Esophagus squamous epithelium (tissue), 5 donors: ENCODE data around the gene PPM1M. TPM values are rescaled to one million over a fixed set of nuclear protein-coding genes. Genes with fewer than 3 reads are reported as not detected.

Experiments used
- DNase-seq: peaks from one replicate; lab custom pipeline; 2025; lab: John Stamatoyannopoulos, UW
- H3K27ac ChIP-seq, 4 donors: fragments of 200-600 bp; sonication (generic); one replicate each; pipeline ENCODE4 v1.5.1; 2016 to 2019; ENCODE audit warnings: mild to moderate bottlenecking in 1 of 4
- H3K27me3 ChIP-seq, 4 donors: fragments of 200-600 bp; sonication (generic); 1 replicate in 3 of 4; 2 replicates in 1 of 4; pipeline versions ENCODE4 v1.5.1 to v1.6.0; 2017 to 2021; ENCODE audit warnings: antibody characterized with exemption in 1 of 4
- H3K36me3 ChIP-seq, 3 donors: fragments of 200-600 bp; sonication (generic); one replicate each; pipeline ENCODE4 v1.5.1; 2016 to 2019
- H3K4me1 ChIP-seq, 3 donors: fragments of 200-600 bp; sonication (generic); one replicate each; pipeline ENCODE4 v1.5.1; 2017 to 2019
- H3K4me3 ChIP-seq, 4 donors: fragments of 200-600 bp; sonication (generic); 1 replicate in 3 of 4; 2 replicates in 1 of 4; pipeline ENCODE4 v1.5.1; 2016 to 2019; ENCODE audit warnings: mild to moderate bottlenecking in 2 of 4, moderate library complexity in 1 of 4
- H3K9me3 ChIP-seq, 3 donors: fragments of 200-600 bp; sonication (generic); one replicate each; pipeline ENCODE4 v1.5.1; 2016 to 2019
- CTCF ChIP-seq, 6 experiments: fragments of 450-650 bp in 4 of 6; fragments of 200-600 bp in 2 of 6; sonication (generic) in 2 of 6; IDR thresholded peaks; one replicate each; pipeline ENCODE4 v1.5.1; 2016 to 2019; ENCODE audit warnings: antibody characterized with exemption in 6 of 6, mild to moderate bottlenecking in 4 of 6, moderate library complexity in 4 of 6
- POLR2A ChIP-seq, 4 donors: fragments of 450-650 bp; IDR thresholded peaks; one replicate each; pipeline ENCODE4 v1.6.1; 2017; ENCODE audit warnings: antibody characterized with exemption in 4 of 4, mild to moderate bottlenecking in 4 of 4, moderate library complexity in 3 of 4
- WGBS, 2 donors: methylation state at CpG; one replicate each; pipeline ENCODE4 v1.1.5; 2018; 5-methylcytosine and 5-hydroxymethylcytosine counted together
- intact Hi-C: fragments of 100-400 bp; cut with DNase I; formaldehyde crosslinking; loops from one replicate; pipeline ENCODE4 v1.15.0; 2022
- total RNA-seq, 4 donors: library from RNA; depleted of rRNA; stranded (reverse); fragments of >200 nt; gene quantifications; one replicate each; pipeline ENCODE4 v1.1.0, GENCODE V29; 2016
- donor health status: DM: yes; HTN: yes; CAD: no.

Gene PPM1M
- total RNA-seq, 4 donors from 2014 or later, result 3.2 to 25.6 (median 12.3) TPM

- peaks cover 9 to 91% (median 35%) of the 10 kb centered on the region in 3 donors for H3K4me1 ChIP-seq
- H3K9me3 ChIP-seq, result no peaks in the 10 kb centered on the region
- intact Hi-C loops, result no loop called here
- 0% methylated on average over 30 to 39 of the region's 71 CpGs for WGBS, 2 donors
- DNase-seq, result peak; percentile 52
- H3K27ac ChIP-seq, result peak within 1 kb of the TSS; percentile 84 to 95 (median 92)
- TF ChIP-seq POLR2A (IDR thresholded peaks at IDR 0.05), result peak in 3 of 4 donors; percentile 63 to 88 (median 83)
- TF ChIP-seq CTCF (IDR thresholded peaks at IDR 0.05), result peak in 4 of 6 experiments; percentile 18 to 30 (median 24)
- peaks cover 2 to 35% (median 7%) of the 10 kb centered on the region in 3 donors for H3K36me3 ChIP-seq
- H3K27me3 ChIP-seq, result no peaks in the 10 kb centered on the region
- H3K4me3 ChIP-seq, result peak within 1 kb of the TSS; percentile 61 to 96 (median 88)
Measured at GRCh38 chr3:52197842-52198625, 47.5 kb upstream of the PPM1M start, which contains the start of gene ALAS1. ALAS1 (plus strand) TSS chr3:52198160; CDS start chr3:52199242, 1,082 bp downstream.

GRCh38 chr3:52198643-52199608, 46.6 kb upstream of the PPM1M start:
- H3K4me3 ChIP-seq, result peak overlapping the region; percentile 61 to 96 (median 88)
- H3K9me3 ChIP-seq, result no peaks in the 10 kb centered on the region
- H3K27me3 ChIP-seq, result no peaks in the 10 kb centered on the region
- TF ChIP-seq POLR2A (IDR thresholded peaks at IDR 0.05) (no peak), CTCF (IDR thresholded peaks at IDR 0.05) (no peak)
- no peak for DNase-seq
- H3K4me1 ChIP-seq, result peaks cover 9 to 95% (median 41%) of the 10 kb centered on the region in 3 donors
- peaks cover 9 to 44% (median 10%) of the 10 kb centered on the region in 3 donors for H3K36me3 ChIP-seq
- intact Hi-C loops, result no loop called here
- 24 to 48% methylated on average over 7 to 10 of the region's 14 CpGs for WGBS, 2 donors
- peak overlapping the region; percentile 84 to 95 (median 92) for H3K27ac ChIP-seq

- Histone ChIP-seq H3K4me3 (no peak overlapping the region), H3K27me3 (no peaks in the 10 kb centered on the region), H3K36me3 (peaks cover 14 to 66% (median 18%) of the 10 kb centered on the region in 3 donors), H3K9me3 (no peaks in the 10 kb centered on the region), H3K27ac (peak overlapping the region in 2 of 4 donors; percentile 52 to 60), H3K4me1 (peaks cover 9 to 96% (median 41%) of the 10 kb centered on the region in 3 donors)
- DNase-seq, result no peak
- intact Hi-C loops, result no loop called here
- no peak for TF ChIP-seq POLR2A (IDR thresholded peaks at IDR 0.05)
- no peak for TF ChIP-seq CTCF (IDR thresholded peaks at IDR 0.05)
- WGBS, 2 donors, result 80 to 82% methylated on average over 5 of the region's 5 CpGs
Measured at GRCh38 chr3:52200981-52201679, 44.4 kb upstream of the PPM1M start.

- peaks cover 18 to 80% (median 22%) of the 10 kb centered on the region in 3 donors for H3K36me3 ChIP-seq
- no peaks in the 10 kb centered on the region for H3K27me3 ChIP-seq
- intact Hi-C loops, result no loop called here
- peaks cover 3 to 87% (median 27%) of the 10 kb centered on the region in 3 donors for H3K4me1 ChIP-seq
- WGBS, 2 donors, result 65 to 87% methylated on average over 4 of the region's 4 CpGs
- no peak overlapping the region for H3K4me3 ChIP-seq
- no peak for TF ChIP-seq CTCF (IDR thresholded peaks at IDR 0.05)
- TF ChIP-seq POLR2A (IDR thresholded peaks at IDR 0.05), result no peak
- no peaks in the 10 kb centered on the region for H3K9me3 ChIP-seq
- peak overlapping the region in 1 of 4 donors; percentile 2 for H3K27ac ChIP-seq
- DNase-seq, result no peak
Measured at GRCh38 chr3:52202384-52203077, 43.0 kb upstream of the PPM1M start.
